Cardiac fibroblast (primary cell): ENCODE measurements around the gene ZNF365.
"Not testable (repeated sequence)": the region's sequence is repeated elsewhere in the genome, so short reads cannot be mapped to it uniquely, and the experiment has no call there.

ENCODE experiments used
- DNase-seq, 2 donors: peaks; one replicate each; pipeline versions ENCODE4 v3.0.0 to v3.0.0-alpha.2; 2010; ENCODE audit warnings: low read depth in 2 of 2
- H3K4me3 ChIP-seq, 2 donors: replicated peaks in 1 of 2; 1 replicate in 1 of 2; 2 replicates in 1 of 2; pipeline ENCODE4 v1.5.1; 2011; ENCODE audit warnings: low read depth in 2 of 2, low read length in 2 of 2, mild to moderate bottlenecking in 2 of 2, moderate library complexity in 1 of 2
- TF ChIP-seq, protein P1 (sequence below): IDR thresholded peaks from one replicate; pipeline ENCODE4 v1.5.1; 2011; ENCODE audit warnings: low read depth, mild to moderate bottlenecking, low read length, inconsistent platforms

Gene ZNF365

DNA sequence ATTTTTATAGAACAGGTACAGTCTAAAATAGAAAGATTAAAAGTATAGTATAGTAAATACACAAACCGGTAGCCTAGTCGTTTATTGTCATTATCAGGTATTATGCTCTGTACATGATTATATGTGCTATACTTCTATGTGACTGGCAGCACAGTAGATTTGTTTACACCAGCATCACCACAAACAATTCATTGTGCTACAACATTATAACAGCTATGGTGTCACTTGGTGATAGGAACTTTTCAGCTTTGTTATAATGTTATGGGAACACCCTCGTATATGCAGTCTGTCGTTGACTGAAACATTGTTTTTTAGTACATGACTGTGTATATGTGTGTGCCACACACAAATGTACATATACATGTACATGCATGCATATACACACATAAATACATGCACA lies 19.1 kb downstream of the ZNF365 start:
- DNase-seq, result no peak
- no peak overlapping the region for H3K4me3 ChIP-seq
- TF ChIP-seq, protein P1, sequence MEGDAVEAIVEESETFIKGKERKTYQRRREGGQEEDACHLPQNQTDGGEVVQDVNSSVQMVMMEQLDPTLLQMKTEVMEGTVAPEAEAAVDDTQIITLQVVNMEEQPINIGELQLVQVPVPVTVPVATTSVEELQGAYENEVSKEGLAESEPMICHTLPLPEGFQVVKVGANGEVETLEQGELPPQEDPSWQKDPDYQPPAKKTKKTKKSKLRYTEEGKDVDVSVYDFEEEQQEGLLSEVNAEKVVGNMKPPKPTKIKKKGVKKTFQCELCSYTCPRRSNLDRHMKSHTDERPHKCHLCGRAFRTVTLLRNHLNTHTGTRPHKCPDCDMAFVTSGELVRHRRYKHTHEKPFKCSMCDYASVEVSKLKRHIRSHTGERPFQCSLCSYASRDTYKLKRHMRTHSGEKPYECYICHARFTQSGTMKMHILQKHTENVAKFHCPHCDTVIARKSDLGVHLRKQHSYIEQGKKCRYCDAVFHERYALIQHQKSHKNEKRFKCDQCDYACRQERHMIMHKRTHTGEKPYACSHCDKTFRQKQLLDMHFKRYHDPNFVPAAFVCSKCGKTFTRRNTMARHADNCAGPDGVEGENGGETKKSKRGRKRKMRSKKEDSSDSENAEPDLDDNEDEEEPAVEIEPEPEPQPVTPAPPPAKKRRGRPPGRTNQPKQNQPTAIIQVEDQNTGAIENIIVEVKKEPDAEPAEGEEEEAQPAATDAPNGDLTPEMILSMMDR, result no peak

DNA sequence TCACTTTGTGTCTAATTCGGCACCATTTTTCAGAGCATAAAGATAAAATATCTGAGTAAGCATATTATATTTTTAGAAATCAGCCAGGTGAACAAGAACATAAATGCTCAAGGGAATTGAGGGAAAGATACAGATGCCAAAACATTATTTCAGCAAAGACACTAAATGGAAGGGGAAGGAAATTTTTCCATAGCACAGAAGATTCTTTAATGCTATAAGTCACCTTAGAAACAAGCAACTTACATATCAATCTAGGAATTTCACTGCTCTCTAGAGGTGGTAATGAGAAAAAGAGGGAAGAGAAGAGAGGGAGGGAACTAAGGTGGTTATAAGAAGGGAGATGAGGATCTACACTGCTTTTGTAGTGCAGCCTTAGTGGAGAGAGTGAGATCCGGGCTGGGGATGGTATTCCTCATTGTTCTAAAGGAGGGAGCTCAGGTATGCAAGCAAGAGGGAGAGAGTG lies 20.4 kb downstream of the ZNF365 start:
- no peak for DNase-seq
- TF ChIP-seq, protein P1, result no peak
- H3K4me3 ChIP-seq, result no peak overlapping the region

DNA sequence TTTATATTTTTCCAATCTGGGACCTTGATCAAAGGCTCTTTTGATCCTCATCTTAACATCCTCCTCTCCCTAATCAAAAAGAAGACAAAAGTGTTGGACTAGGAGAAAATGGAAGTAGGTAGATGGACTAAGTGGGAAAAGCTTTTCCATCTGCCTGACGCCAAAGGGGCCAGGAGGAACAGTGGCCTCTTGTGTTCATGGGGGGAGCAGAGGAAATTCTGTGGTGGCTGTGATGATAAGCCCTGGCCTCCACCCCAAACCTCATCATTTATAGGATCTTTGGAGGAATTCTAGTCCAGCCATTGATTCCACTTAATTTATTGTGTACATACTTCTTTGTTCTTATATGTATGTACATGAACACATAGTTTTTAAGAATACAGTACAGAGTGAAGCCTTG lies 21.7 kb downstream of the ZNF365 start:
- no peak overlapping the region for H3K4me3 ChIP-seq
- TF ChIP-seq, protein P1, result no peak
- no peak for DNase-seq

DNA sequence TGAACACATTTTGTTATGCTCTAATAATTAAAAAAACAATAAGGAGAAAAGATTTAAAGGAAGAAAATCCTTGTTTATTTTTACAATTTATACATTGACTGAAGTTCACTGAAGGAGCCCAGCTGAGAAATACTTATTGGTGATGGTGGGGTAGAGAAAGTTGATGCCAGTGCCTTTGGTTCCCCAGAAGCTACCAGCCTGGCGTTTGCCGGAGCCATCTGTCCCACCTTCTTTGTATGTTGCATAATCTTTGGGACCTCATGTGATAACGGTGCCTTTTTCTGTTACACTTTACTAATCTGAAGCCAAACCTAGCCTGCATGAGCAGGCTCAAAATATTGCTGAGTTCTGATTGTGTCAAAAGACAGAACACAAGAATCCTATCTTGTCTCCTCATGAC lies 22.7 kb downstream of the ZNF365 start:
- H3K4me3 ChIP-seq, result no peak overlapping the region
- TF ChIP-seq, protein P1, result no peak
- DNase-seq, result no peak

DNA sequence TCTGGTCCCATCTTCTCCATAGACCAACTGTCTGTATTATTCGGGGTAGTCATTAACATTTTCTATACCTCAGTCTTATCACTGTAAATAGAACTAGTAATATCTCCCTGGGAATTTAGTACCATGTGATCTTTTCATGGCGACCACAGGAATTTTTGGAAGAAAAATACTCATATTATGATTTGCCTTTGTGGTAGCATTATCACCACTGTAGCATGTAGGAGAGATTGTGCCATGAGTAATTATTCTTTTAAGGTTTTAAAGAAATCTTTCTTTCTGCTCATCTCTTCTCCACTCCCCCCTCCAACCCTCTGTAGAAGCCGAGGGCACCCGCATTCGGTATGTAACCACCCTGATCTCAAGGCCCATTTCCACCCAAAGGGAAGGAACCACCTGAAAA lies 25.0 kb downstream of the ZNF365 start:
- no peak overlapping the region for H3K4me3 ChIP-seq
- DNase-seq, result peak in 1 of 2 donors; percentile 16
- TF ChIP-seq, protein P1, result no peak

DNA sequence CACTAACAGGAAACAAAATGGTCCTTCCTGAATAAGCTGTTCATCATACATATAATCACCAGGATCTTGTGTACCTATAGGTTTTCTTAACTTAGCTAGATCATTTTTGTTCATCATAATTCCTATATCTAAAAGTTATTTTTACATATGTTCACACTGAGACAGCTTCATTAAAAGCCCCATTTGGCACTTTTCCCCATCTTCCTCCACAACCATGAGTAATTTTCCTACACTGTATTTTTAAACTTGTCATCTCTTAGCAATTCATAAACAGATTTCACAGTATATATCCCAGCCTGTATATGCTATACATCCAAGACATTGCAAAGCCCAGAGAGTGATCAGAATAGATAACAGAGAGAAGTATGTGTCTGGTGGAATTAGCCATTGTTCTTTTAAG lies 28.3 kb downstream of the ZNF365 start:
- DNase-seq, result no peak
- TF ChIP-seq, protein P1, result no peak
- no peak overlapping the region for H3K4me3 ChIP-seq

DNA sequence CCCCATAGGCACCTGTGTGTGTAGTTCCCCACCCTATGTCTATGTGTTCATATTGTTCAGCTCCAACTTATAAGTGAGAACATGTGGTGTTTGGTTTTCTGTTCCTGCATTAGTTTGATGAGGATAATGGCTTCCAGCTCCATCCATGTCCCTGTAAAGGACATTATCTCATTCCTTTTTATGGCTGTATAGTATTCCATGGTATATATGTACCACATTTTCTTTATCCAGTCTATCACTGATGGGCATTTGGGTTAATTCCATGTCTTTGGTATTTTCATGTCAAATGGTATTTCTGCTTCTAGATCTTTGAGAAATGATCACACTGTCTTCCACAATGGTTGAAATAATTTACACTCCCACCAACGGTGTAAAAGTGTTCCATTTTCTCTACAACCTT lies 36.4 kb downstream of the ZNF365 start:
- not testable (repeated sequence) for DNase-seq, H3K4me3 ChIP-seq

DNA sequence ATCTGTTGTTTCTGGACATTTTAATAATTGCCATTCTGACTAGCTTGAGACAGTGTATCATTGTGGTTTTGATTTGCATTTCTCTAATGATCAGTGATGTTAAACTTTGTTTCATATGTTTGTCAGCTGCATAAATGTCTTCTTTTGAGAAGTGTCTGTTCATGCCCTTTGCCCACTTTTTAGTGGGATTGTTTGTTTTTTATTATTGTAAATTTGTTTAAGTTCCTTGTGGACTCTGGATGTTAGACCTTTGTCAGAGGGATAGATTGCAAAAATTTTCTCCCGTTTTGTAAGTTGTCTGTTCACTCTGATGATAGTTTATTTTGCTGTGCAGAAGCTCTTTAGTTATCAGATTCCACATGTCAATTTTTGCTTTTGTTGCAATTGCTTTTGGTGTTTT lies 36.8 kb downstream of the ZNF365 start:
- not testable (repeated sequence) for DNase-seq, H3K4me3 ChIP-seq
